ENCODE data around the gene ATP6V1F.

- TF ChIP-seq CTCF (IDR thresholded peaks at IDR 0.05) (no peak), POLR2A (IDR thresholded peaks at IDR 0.05) (no peak), POLR2AphosphoS5 (IDR thresholded peaks at IDR 0.05; ENCODE audit: insufficient read depth in 1 of 2, low read depth in 1 of 2) (no peak)
Observed at GRCh38 chr7:128815289-128815942, 47.2 kb upstream of the ATP6V1F start.
